HCT116 (cell line): ENCODE measurements around the gene PINK1. TPM values are rescaled to one million over a fixed set of nuclear protein-coding genes. Genes with fewer than 3 reads are reported as not detected.

Source experiments
- ATAC-seq: fragments of 200-7000 bp; cut with Tn5 transposase; 2 replicates; pipeline ENCODE4 v1.9.1; 2020; ENCODE audit warnings: mild to moderate bottlenecking, moderate library complexity
- BruUV-seq: library from RNA; stranded (reverse); fragments of 400-500 nt; replicated peaks from 2 replicates; lab custom pipeline; 2021; lab: Mats Ljungman, UMichigan
- CTCF ChIA-PET: fragments of 300-600 bp; sonication (Branson Sonifier 250); formaldehyde crosslinking; loops from one replicate; lab custom pipeline; 2021; ENCODE audit warnings: antibody characterized with exemption; lab: Charles Lee
- POLR2A ChIA-PET: fragments of 300-600, 350-600 bp; sonication (Branson Sonifier 250); formaldehyde crosslinking; loops from one replicate; lab custom pipeline; 2021; ENCODE audit warnings: antibody characterized with exemption; lab: Charles Lee
- RAD21 ChIA-PET, 2 experiments: fragments of 300-600 bp; sonication (Branson Sonifier 250); formaldehyde crosslinking; loops; one replicate each; lab custom pipeline; 2023; ENCODE audit warnings: low total read pairs in 2 of 2; ENCODE audit not compliant: uncharacterized antibody in 2 of 2, unreplicated experiment in 2 of 2, low non-redundant PET in 1 of 2; lab: Charles Lee
- DNase-seq: peaks from one replicate; pipeline ENCODE4 v3.0.0-alpha.2; 2010; ENCODE audit warnings: low read depth, low spot score
- H2AFZ ChIP-seq: fragments of 200-600 bp; shearing (Covaris generic), sonication (generic); 2 replicates; pipeline ENCODE4 v1.6.1; 2017; ENCODE audit warnings: low read depth, mixed run types, mixed read lengths, antibody characterized with exemption, low read length; ENCODE audit not compliant: poor library complexity, severe bottlenecking
- H3K27ac ChIP-seq: 2 replicates; pipeline ENCODE4 v1.5.1; 2012; ENCODE audit warnings: low read depth, low read length
- H3K27me3 ChIP-seq: fragments of 200-600 bp; sonication (generic); 2 replicates; pipeline ENCODE4 v1.6.1; 2016; ENCODE audit warnings: mixed run types, low read length, mixed read lengths; ENCODE audit not compliant: insufficient read depth
- H3K36me3 ChIP-seq, 2 experiments: fragments of 200-500 bp in 1 of 2; fragments of 200-600 bp in 1 of 2; sonication (Bioruptor generic) in 1 of 2; sonication (generic) in 1 of 2; 2 replicates each; pipeline versions ENCODE4 v1.5.1 to v1.6.1; 2014 to 2016; ENCODE audit warnings: low read length in 2 of 2, inconsistent platforms in 1 of 2, mixed read lengths in 1 of 2, mixed run types in 1 of 2; ENCODE audit not compliant: insufficient read depth in 2 of 2, control insufficient read depth in 1 of 2
- H3K4me1 ChIP-seq, 2 experiments: fragments of 200-600 bp in 1 of 2; sonication (generic) in 1 of 2; 2 replicates each; pipeline versions ENCODE4 v1.5.1 to v1.6.1; 2012 to 2017; ENCODE audit warnings: low read length in 2 of 2, inconsistent platforms in 1 of 2, mild to moderate bottlenecking in 1 of 2, mixed read lengths in 1 of 2, mixed run types in 1 of 2, moderate library complexity in 1 of 2; ENCODE audit not compliant: insufficient read depth in 2 of 2, control insufficient read depth in 1 of 2
- H3K4me2 ChIP-seq: fragments of 200-600 bp; sonication (generic); 2 replicates; pipeline ENCODE4 v1.6.1; 2017; ENCODE audit warnings: mixed run types, low read length, mixed read lengths
- H3K4me3 ChIP-seq, 2 experiments: fragments of 200-600 bp in 1 of 2; sonication (generic) in 1 of 2; replicated peaks in 1 of 2; 2 replicates each; pipeline ENCODE4 v1.5.1; 2011 to 2016; ENCODE audit warnings: low read length in 2 of 2, control low read depth in 1 of 2, low read depth in 1 of 2, mild to moderate bottlenecking in 1 of 2, mixed read lengths in 1 of 2, mixed run types in 1 of 2
- H3K79me2 ChIP-seq: fragments of 200-600 bp; sonication (generic); 2 replicates; pipeline ENCODE4 v1.6.1; 2017; ENCODE audit warnings: mild to moderate bottlenecking, mixed run types, low read length, moderate library complexity, mixed read lengths; ENCODE audit not compliant: insufficient read depth
- H3K9ac ChIP-seq: fragments of 200-600 bp; sonication (generic); 2 replicates; pipeline ENCODE4 v1.6.1; 2016; ENCODE audit warnings: low read length, mixed read lengths
- H3K9me2 ChIP-seq: fragments of 200-600 bp; sonication (generic), shearing (Covaris generic); 2 replicates; pipeline ENCODE4 v1.6.1; 2017; ENCODE audit warnings: mixed run types, mild to moderate bottlenecking, moderate library complexity; ENCODE audit not compliant: insufficient read depth
- H3K9me3 ChIP-seq, 2 experiments: fragments of 200-500 bp in 1 of 2; fragments of 200-600 bp in 1 of 2; sonication (Bioruptor generic) in 1 of 2; sonication (generic) in 1 of 2; 2 replicates each; pipeline ENCODE4 v1.6.1; 2014 to 2017; ENCODE audit warnings: low read length in 2 of 2, mixed read lengths in 2 of 2, inconsistent platforms in 1 of 2, low read depth in 1 of 2, mild to moderate bottlenecking in 1 of 2, mixed run types in 1 of 2, moderate library complexity in 1 of 2; ENCODE audit not compliant: control insufficient read depth in 1 of 2, insufficient read depth in 1 of 2
- H4K20me1 ChIP-seq: fragments of 200-600 bp; sonication (generic), shearing (Covaris generic); 2 replicates; pipeline ENCODE4 v1.6.1; 2017; ENCODE audit warnings: mixed run types, mild to moderate bottlenecking, moderate library complexity; ENCODE audit not compliant: insufficient read depth
- CBX3 ChIP-seq: IDR thresholded peaks from 2 replicates; pipeline ENCODE4 v1.6.1; 2012; ENCODE audit warnings: low read depth
- EGR1 ChIP-seq: IDR thresholded peaks from 2 replicates; pipeline ENCODE4 v1.6.1; 2012; ENCODE audit warnings: low read depth
- ELF1 ChIP-seq: IDR thresholded peaks from 2 replicates; pipeline ENCODE4 v1.6.1; 2012; ENCODE audit warnings: low read depth, borderline replicate concordance
- EZH2 ChIP-seq: fragments of 200-600 bp; sonication (generic); IDR thresholded peaks from 2 replicates; pipeline ENCODE4 v1.6.1; 2017; ENCODE audit warnings: antibody characterized with exemption, mixed run types
- EZH2phosphoT487 ChIP-seq: fragments of 200-600 bp; IDR thresholded peaks from 2 replicates; pipeline ENCODE4 v1.6.1; 2018; ENCODE audit warnings: antibody characterized with exemption, borderline replicate concordance
- FOSL1 ChIP-seq: IDR thresholded peaks from 2 replicates; pipeline ENCODE4 v1.6.1; 2012; ENCODE audit warnings: low read depth
- POLR2A ChIP-seq: IDR thresholded peaks from 2 replicates; pipeline ENCODE4 v1.7.0; 2011; ENCODE audit warnings: borderline replicate concordance; ENCODE audit not compliant: insufficient read depth, insufficient read length; ENCODE audit errors: extremely low read depth
- POLR2AphosphoS5 ChIP-seq: IDR thresholded peaks from 2 replicates; pipeline ENCODE4 v1.6.1; 2011; ENCODE audit warnings: mild to moderate bottlenecking, low read depth, low read length, moderate library complexity
- SRF ChIP-seq: IDR thresholded peaks from 2 replicates; pipeline ENCODE4 v1.6.1; 2012; ENCODE audit warnings: low read depth
- YY1 ChIP-seq: IDR thresholded peaks from 2 replicates; pipeline ENCODE4 v1.6.1; 2011; ENCODE audit warnings: low read length, low read depth, moderate library complexity, mild to moderate bottlenecking; ENCODE audit not compliant: insufficient replicate concordance; ENCODE audit errors: extremely low read depth
- ZFX ChIP-seq: fragments of 450-650 bp; IDR thresholded peaks from 2 replicates; pipeline ENCODE4 v1.6.1; 2017
- ZNF274 ChIP-seq: fragments of 200-500 bp; sonication (Bioruptor generic); IDR thresholded peaks from 2 replicates; pipeline ENCODE4 v1.6.1; 2014; ENCODE audit warnings: mild to moderate bottlenecking, low read depth, low read length, inconsistent platforms
- intact Hi-C: fragments of 100-400 bp; cut with micrococcal nuclease; formaldehyde crosslinking; loops from 2 replicates; pipeline ENCODE4 v1.10.0; 2022
- total RNA-seq: library from RNA; stranded (reverse); gene quantifications from one replicate; pipeline ENCODE4 v1.2.1, GENCODE V29; 2021; ENCODE audit not compliant: unreplicated experiment
- TF ChIP-seq, protein P1 (sequence below): IDR thresholded peaks from 2 replicates; pipeline ENCODE4 v1.6.1; 2012
- TF ChIP-seq, protein P2 (sequence below): IDR thresholded peaks from 2 replicates; pipeline ENCODE4 v1.6.1; 2011; ENCODE audit warnings: mild to moderate bottlenecking, low read length, moderate library complexity; ENCODE audit not compliant: insufficient replicate concordance; ENCODE audit errors: extremely low read depth

The PINK1 gene
- total RNA-seq, 1 experiment from 2014 or later, result 29.4 TPM

GRCh38 chr1:20597650-20598049 is 35.6 kb upstream of the PINK1 start:
- TF ChIP-seq, protein P1, sequence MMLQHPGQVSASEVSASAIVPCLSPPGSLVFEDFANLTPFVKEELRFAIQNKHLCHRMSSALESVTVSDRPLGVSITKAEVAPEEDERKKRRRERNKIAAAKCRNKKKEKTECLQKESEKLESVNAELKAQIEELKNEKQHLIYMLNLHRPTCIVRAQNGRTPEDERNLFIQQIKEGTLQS, result no peak
- no peak for TF ChIP-seq POLR2A
- no peak for TF ChIP-seq YY1
- TF ChIP-seq FOSL1, result no peak
- TF ChIP-seq POLR2AphosphoS5, result no peak
- TF ChIP-seq ELF1, result no peak
- no peak for TF ChIP-seq ZNF274
- TF ChIP-seq SRF, result no peak
- TF ChIP-seq ZFX, result no peak
- TF ChIP-seq EZH2phosphoT487, result no peak
- no peak for TF ChIP-seq CBX3
- no peak for TF ChIP-seq EZH2
- TF ChIP-seq, protein P2, sequence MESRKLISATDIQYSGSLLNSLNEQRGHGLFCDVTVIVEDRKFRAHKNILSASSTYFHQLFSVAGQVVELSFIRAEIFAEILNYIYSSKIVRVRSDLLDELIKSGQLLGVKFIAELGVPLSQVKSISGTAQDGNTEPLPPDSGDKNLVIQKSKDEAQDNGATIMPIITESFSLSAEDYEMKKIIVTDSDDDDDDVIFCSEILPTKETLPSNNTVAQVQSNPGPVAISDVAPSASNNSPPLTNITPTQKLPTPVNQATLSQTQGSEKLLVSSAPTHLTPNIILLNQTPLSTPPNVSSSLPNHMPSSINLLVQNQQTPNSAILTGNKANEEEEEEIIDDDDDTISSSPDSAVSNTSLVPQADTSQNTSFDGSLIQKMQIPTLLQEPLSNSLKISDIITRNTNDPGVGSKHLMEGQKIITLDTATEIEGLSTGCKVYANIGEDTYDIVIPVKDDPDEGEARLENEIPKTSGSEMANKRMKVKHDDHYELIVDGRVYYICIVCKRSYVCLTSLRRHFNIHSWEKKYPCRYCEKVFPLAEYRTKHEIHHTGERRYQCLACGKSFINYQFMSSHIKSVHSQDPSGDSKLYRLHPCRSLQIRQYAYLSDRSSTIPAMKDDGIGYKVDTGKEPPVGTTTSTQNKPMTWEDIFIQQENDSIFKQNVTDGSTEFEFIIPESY, result no peak
- no peak for TF ChIP-seq EGR1
- POLR2A ChIA-PET, result no interaction called here
- Histone ChIP-seq H3K9me3 (no peaks in the 10 kb centered on the region), H2AFZ (no peak overlapping the region), H3K9me2 (no peaks in the 10 kb centered on the region), H3K9ac (no peak overlapping the region), H4K20me1 (no peaks in the 10 kb centered on the region), H3K27ac (no peak overlapping the region), H3K27me3 (no peaks in the 10 kb centered on the region), H3K4me1 (peaks cover 8 to 25% of the 10 kb centered on the region in 2 experiments), H3K4me3 (no peak overlapping the region), H3K79me2 (no peaks in the 10 kb centered on the region), H3K36me3 (no peaks in the 10 kb centered on the region), H3K4me2 (no peak overlapping the region)
- ATAC-seq, result no peak
- DNase-seq, result no peak
- BruUV-seq, result no TSS peak
- intact Hi-C loops, result no loop called here
- CTCF ChIA-PET, result no interaction called here
- RAD21 ChIA-PET, result no interaction called here
